ENCODE data around the gene NPR3. TPM values are rescaled to one million over a fixed set of nuclear protein-coding genes. Genes with fewer than 3 reads are reported as not detected.

The NPR3 gene
- total and polyA plus RNA-seq, 2 of the 8 experiments (the other 6 are each of a cell fraction or from before 2014, with no cell fraction given): not detected

- no peak overlapping the region for H2AK5ac ChIP-seq (ENCODE audit: low read depth, low read length)
- DNase-seq (ENCODE audit: low read depth in 1 of 2, low spot score in 2 of 2): no peak
- H3K18ac ChIP-seq (ENCODE audit: extremely low read depth, low read length): no peak overlapping the region
- H3K23me2 ChIP-seq (ENCODE audit: low read depth, low read length): no peaks in the 10 kb centered on the region
- no peak overlapping the region for H2BK5ac ChIP-seq (ENCODE audit: low read depth, low read length)
- no peak overlapping the region for H3K56ac ChIP-seq (replicated peaks; ENCODE audit: insufficient read length, low read depth, low read length)
- FAIRE-seq: no peak
- POLR2A ChIA-PET (ENCODE audit: partially characterized antibody): no interaction called here
- no peak overlapping the region for H2BK120ac ChIP-seq (replicated peaks; ENCODE audit: low read depth, low read length)
- CTCF ChIA-PET (ENCODE audit: partially characterized antibody): no interaction called here
- no peak overlapping the region for H2BK12ac ChIP-seq (ENCODE audit: low read depth, low read length)
- H3K9ac ChIP-seq (replicated peaks in 1 of 4; ENCODE audit: extremely low read depth in 1 of 4, low read depth in 3 of 4, low read length in 3 of 4): no peak overlapping the region
- no peaks in the 10 kb centered on the region for H4K20me1 ChIP-seq (replicated peaks in 1 of 2; ENCODE audit: control insufficient read depth in 1 of 2, insufficient read depth in 2 of 2, low read length in 2 of 2)
- no peak overlapping the region for H4K8ac ChIP-seq (ENCODE audit: extremely low read depth, insufficient read depth, low read length)
- no peak overlapping the region for H3K27ac ChIP-seq (ENCODE audit: low read depth, low read length)
- no peak overlapping the region for H3K4me2 ChIP-seq (ENCODE audit: insufficient read depth in 1 of 2, low read depth in 2 of 2, low read length in 2 of 2)
- no peak overlapping the region for H3K23ac ChIP-seq (ENCODE audit: insufficient read length)
- H3K4me3 ChIP-seq (ENCODE audit: extremely low read depth in 1 of 4, insufficient read depth in 2 of 4, low read depth in 3 of 4, low read length in 4 of 4): no peak overlapping the region
- no peak overlapping the region for H2AFZ ChIP-seq (ENCODE audit: low read length)
- H3K9me3 ChIP-seq (ENCODE audit: insufficient read depth in 2 of 2, low read depth in 1 of 2, low read length in 1 of 2): peaks cover 0 to 2% of the 10 kb centered on the region in 2 experiments; a peak in 1 of 4 replicates
- H3K36me3 ChIP-seq (ENCODE audit: control insufficient read depth in 2 of 4, insufficient read depth in 4 of 4, low read length in 3 of 4): no peaks in the 10 kb centered on the region
- H3K4me1 ChIP-seq (replicated peaks in 1 of 4; ENCODE audit: control insufficient read depth in 3 of 4, insufficient read depth in 4 of 4, low read length in 3 of 4): no peaks in the 10 kb centered on the region
- TF ChIP-seq EZH2 (IDR thresholded peaks at IDR 0.05; ENCODE audit: low read depth, low read length, severe bottlenecking) (no peak), CBX8 (IDR thresholded peaks at IDR 0.05; ENCODE audit: borderline replicate concordance, low read depth, low read length) (no peak), TBP (IDR thresholded peaks at IDR 0.05; ENCODE audit: low read depth, low read length) (no peak)
- H2BK15ac ChIP-seq (ENCODE audit: low read length): no peak overlapping the region
- no peak overlapping the region for H2BK20ac ChIP-seq (ENCODE audit: low read length)
- no peaks in the 10 kb centered on the region for H3K27me3 ChIP-seq (replicated peaks in 1 of 4; ENCODE audit: control insufficient read depth in 3 of 4, extremely low read depth in 1 of 4, insufficient read depth in 3 of 4, low read length in 3 of 4)
- 86% methylated on average over 5 of the region's 5 CpGs; no CpG with 5 or more reads in 1 of the 2 experiments for WGBS, 2 experiments (ENCODE audit: extremely low coverage in 1 of 2, insufficient coverage in 1 of 2, insufficient read length in 1 of 2, insufficient replicate concordance in 2 of 2, low coverage in 1 of 2, low lambda C conversion rate in 2 of 2, missing lambda C conversion rate in 1 of 2)
- H3K4ac ChIP-seq (replicated peaks; ENCODE audit: insufficient read length, low read depth, low read length): no peak overlapping the region
- no peak overlapping the region for H3K14ac ChIP-seq (ENCODE audit: insufficient read length)
- no peak overlapping the region for H4K91ac ChIP-seq (replicated peaks; ENCODE audit: insufficient read length, low read length)
- no peaks in the 10 kb centered on the region for H3K79me2 ChIP-seq (ENCODE audit: control insufficient read depth in 1 of 2, insufficient read depth in 2 of 2, low read length in 2 of 2)
- no peaks in the 10 kb centered on the region for H3K79me1 ChIP-seq (ENCODE audit: low read depth, low read length)
- no peak overlapping the region for H4K5ac ChIP-seq (ENCODE audit: insufficient read length, low read depth, low read length)
Observed at GRCh38 chr5:32812399-32812798, 101.3 kb downstream of the NPR3 start.

All from H1 (cell line).